ENCODE measurements around the gene GVQW3. TPM values are rescaled to one million over a fixed set of nuclear protein-coding genes. Genes with fewer than 3 reads are reported as not detected.

GVQW3 gene
- total and polyA plus RNA-seq, 2 of the 13 experiments (the other 11 are each of a cell fraction or from before 2014, with no cell fraction given), result 5.0 to 5.6 TPM

DNA sequence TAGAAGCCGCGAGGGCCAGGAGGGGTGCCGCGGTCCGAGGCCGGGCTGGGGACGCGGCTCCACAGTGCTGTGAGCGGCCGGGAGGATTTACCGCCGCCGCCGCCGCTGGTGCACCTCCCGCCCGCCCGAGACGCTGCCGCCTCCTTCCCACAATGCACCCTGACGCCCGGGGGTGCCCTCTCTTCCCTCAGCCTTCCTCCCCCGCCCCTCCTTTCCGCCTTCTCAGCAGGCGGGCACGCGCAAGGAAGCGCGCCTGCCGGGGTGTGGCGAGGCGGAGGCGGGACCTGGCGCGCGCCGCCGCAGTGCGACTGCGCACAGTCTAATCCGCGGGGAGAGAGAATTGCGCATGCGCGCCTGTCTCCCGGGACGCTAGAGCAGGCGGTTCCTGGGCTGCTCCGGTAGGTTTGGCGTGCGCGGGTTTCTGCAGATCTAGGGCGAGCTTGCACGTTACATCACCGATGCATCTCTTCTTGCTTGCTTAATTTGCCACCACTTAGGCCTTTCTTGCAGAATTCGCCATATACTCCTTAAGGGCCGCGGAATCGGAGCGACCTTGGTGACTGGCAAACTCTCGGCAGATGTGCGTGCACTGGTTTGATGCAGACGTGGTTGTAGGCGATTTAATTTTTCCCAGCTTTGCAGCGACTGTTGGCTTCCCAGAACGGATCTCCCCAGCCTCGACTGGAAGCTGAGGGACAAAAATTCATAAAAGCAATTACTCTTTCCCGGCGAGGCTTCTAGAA is at the start of gene GVQW3, which contains the start of gene THAP12 (continued):
- TF ChIP-seq, protein P1, sequence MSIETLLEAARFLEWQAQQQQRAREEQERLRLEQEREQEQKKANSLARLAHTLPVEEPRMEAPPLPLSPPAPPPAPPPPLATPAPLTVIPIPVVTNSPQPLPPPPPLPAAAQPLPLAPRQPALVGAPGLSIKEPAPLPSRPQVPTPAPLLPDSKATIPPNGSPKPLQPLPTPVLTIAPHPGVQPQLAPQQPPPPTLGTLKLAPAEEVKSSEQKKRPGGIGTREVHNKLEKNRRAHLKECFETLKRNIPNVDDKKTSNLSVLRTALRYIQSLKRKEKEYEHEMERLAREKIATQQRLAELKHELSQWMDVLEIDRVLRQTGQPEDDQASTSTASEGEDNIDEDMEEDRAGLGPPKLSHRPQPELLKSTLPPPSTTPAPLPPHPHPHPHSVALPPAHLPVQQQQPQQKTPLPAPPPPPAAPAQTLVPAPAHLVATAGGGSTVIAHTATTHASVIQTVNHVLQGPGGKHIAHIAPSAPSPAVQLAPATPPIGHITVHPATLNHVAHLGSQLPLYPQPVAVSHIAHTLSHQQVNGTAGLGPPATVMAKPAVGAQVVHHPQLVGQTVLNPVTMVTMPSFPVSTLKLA (IDR thresholded peaks at IDR 0.05), result peak; percentile 57
- no peak for TF ChIP-seq PTBP1 (IDR thresholded peaks at IDR 0.05; ENCODE audit: low read depth, low read length, poor library complexity, severe bottlenecking)
- no peak for TF ChIP-seq MAFG (CRISPR knock-in tag; IDR thresholded peaks at IDR 0.05)
- TF ChIP-seq ZNF7 (CRISPR knock-in tag; IDR thresholded peaks at IDR 0.05), result peak; percentile 69
- TF ChIP-seq ZNF605 (CRISPR knock-in tag; IDR thresholded peaks at IDR 0.05), result peak; percentile 90
- TF ChIP-seq EED (CRISPR knock-in tag; IDR thresholded peaks at IDR 0.05), result no peak
- no peak for TF ChIP-seq HNRNPUL1 (IDR thresholded peaks at IDR 0.05; ENCODE audit: low read depth, low read length)
- TF ChIP-seq ERF (CRISPR knock-in tag; IDR thresholded peaks at IDR 0.05), result peak; percentile 79; the same call in 1 of the 2 replicates
- no peak for TF ChIP-seq MIER2 (CRISPR knock-in tag; IDR thresholded peaks at IDR 0.05)
- 0 out of 2 replicates have a peak, but pooled peaks have one; percentile 55 for TF ChIP-seq ZNF576 (CRISPR knock-in tag; IDR thresholded peaks at IDR 0.05)
- no peak for TF ChIP-seq USF2 (IDR thresholded peaks at IDR 0.05; ENCODE audit: low read depth, low read length)
- peak; percentile 18; the same call in 1 of the 2 replicates for TF ChIP-seq USF2 (CRISPR knock-in tag; IDR thresholded peaks at IDR 0.05; ENCODE audit: borderline replicate concordance)
- TF ChIP-seq, protein P2, sequence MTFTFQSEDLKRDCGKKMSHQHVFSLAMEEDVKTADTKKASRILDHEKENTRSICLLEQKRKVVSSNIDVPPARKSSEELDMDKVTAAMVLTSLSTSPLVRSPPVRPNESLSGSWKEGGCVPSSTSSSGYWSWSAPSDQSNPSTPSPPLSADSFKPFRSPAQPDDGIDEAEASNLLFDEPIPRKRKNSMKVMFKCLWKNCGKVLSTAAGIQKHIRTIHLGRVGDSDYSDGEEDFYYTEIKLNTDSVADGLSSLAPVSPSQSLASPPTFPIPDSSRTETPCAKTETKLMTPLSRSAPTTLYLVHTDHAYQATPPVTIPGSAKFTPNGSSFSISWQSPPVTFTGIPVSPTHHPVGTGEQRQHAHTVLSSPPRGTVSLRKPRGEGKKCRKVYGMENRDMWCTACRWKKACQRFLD (CRISPR knock-in tag; IDR thresholded peaks at IDR 0.05; ENCODE audit: borderline replicate concordance), result no peak
- no peak for TF ChIP-seq ZNF225 (CRISPR knock-in tag; IDR thresholded peaks at IDR 0.05)
- TF ChIP-seq ZNF3 (CRISPR knock-in tag; IDR thresholded peaks at IDR 0.05), result no peak
- 0 out of 2 replicates have a peak, but pooled peaks have one; percentile 47 for TF ChIP-seq SMAD1 (CRISPR knock-in tag; IDR thresholded peaks at IDR 0.05; ENCODE audit: borderline replicate concordance, low read depth)
- TF ChIP-seq FOXA1 (IDR thresholded peaks at IDR 0.05), result no peak
- no peak for TF ChIP-seq FOXA1 (CRISPR knock-in tag; IDR thresholded peaks at IDR 0.05)
- TF ChIP-seq ZKSCAN8 (CRISPR knock-in tag; IDR thresholded peaks at IDR 0.05; ENCODE audit: borderline replicate concordance), result peak; percentile 36; the same call in 1 of the 2 replicates
- no peak; the same call in 1 of the 2 replicates for TF ChIP-seq HES4 (CRISPR knock-in tag; IDR thresholded peaks at IDR 0.05; ENCODE audit: borderline replicate concordance)
- TF ChIP-seq ZNF17 (CRISPR knock-in tag; IDR thresholded peaks at IDR 0.05), result no peak
- TF ChIP-seq, protein P3, sequence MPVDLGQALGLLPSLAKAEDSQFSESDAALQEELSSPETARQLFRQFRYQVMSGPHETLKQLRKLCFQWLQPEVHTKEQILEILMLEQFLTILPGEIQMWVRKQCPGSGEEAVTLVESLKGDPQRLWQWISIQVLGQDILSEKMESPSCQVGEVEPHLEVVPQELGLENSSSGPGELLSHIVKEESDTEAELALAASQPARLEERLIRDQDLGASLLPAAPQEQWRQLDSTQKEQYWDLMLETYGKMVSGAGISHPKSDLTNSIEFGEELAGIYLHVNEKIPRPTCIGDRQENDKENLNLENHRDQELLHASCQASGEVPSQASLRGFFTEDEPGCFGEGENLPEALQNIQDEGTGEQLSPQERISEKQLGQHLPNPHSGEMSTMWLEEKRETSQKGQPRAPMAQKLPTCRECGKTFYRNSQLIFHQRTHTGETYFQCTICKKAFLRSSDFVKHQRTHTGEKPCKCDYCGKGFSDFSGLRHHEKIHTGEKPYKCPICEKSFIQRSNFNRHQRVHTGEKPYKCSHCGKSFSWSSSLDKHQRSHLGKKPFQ (CRISPR knock-in tag; IDR thresholded peaks at IDR 0.05; ENCODE audit: insufficient replicate concordance), result no peak
- no peak for TF ChIP-seq GTF2F1 (IDR thresholded peaks at IDR 0.05; ENCODE audit: low read length)
- TF ChIP-seq ZNF33A (CRISPR knock-in tag; IDR thresholded peaks at IDR 0.05; ENCODE audit: borderline replicate concordance), result no peak
